Activated T-cell treated with anti-CD3 and anti-CD28 coated beads for 4 hours (primary cell): ENCODE measurements around the gene OPTC.
"Not testable (repeated sequence)": the region's sequence is repeated elsewhere in the genome, so short reads cannot be mapped to it uniquely, and the experiment has no call there.

ENCODE experiments used
- DNase-seq: peaks from one replicate; pipeline ENCODE4 v3.0.0-alpha.2; 2020

OPTC gene

DNA sequence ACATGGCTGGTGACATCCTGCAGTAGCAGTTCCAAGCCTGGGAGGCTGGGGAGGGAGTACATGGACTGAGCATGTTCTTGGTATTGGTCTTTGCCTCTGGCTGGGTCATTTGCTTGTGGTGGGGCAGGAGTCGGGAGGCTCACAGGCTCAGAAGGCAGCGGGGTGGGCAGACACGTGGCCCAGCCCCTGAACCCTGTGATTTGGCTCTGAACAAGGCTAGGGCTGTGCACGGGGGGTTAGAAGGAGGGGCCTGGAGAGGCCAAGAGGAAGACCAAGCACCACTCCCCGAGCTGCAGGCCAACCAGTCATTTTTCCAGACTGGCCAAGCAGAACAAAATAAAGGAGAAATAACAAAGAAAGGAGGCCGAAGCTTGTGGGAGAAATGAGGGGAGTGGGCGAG lies 28.0 kb upstream of the OPTC start:
- DNase-seq, result no peak

- not testable (repeated sequence) for DNase-seq
These were observed 26.9 kb upstream of the OPTC start for GRCh38 chr1:203466906-203467549.

- no peak for DNase-seq
These were observed 26.4 kb upstream of the OPTC start for GRCh38 chr1:203467550-203467921.

DNA sequence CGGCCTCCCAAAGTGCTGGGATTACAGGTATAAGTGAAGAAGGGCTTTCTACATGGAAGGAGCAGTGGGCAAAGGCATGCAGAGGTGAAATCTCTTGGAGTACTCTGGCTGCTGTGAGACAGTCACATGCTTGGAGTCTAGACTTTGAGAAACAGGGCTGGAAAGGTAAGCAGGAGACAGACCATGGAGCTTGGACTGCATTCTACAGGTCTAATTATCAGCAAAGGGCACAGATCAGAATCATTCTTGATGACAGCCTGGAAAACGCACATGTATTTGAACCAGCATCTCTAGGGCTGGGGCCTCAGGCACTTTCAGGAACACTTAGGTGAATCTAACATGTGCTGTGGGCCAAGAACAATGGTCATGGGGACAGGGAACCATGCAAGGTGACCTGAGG lies 25.6 kb upstream of the OPTC start:
- DNase-seq, result no peak

- no peak for DNase-seq
These were observed 23.7 kb upstream of the OPTC start for GRCh38 chr1:203470240-203470639.

- no peak for DNase-seq
These were observed 22.1 kb upstream of the OPTC start for GRCh38 chr1:203471841-203472240.

DNA sequence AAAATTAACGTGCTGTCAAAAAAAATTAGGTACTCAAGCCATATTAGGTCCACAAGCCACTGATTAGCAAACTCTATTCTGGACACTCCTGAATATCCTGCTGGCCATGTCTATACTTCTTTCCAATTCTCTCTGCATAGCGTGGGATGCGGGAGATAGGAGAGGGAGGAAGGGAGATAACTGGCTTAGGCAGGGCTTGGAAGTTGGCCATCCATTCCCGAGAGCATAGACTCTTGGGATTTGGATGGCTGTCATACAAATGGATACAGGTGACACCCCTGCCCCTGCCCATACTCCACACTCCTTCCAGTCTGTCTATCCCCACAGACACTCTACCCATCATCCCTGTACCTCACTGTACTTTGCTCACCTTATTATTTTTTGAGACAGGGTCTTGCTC lies 20.7 kb upstream of the OPTC start:
- no peak for DNase-seq

GRCh38 chr1:203473781-203474305 lies 20.1 kb upstream of the OPTC start:
- no peak for DNase-seq

DNA sequence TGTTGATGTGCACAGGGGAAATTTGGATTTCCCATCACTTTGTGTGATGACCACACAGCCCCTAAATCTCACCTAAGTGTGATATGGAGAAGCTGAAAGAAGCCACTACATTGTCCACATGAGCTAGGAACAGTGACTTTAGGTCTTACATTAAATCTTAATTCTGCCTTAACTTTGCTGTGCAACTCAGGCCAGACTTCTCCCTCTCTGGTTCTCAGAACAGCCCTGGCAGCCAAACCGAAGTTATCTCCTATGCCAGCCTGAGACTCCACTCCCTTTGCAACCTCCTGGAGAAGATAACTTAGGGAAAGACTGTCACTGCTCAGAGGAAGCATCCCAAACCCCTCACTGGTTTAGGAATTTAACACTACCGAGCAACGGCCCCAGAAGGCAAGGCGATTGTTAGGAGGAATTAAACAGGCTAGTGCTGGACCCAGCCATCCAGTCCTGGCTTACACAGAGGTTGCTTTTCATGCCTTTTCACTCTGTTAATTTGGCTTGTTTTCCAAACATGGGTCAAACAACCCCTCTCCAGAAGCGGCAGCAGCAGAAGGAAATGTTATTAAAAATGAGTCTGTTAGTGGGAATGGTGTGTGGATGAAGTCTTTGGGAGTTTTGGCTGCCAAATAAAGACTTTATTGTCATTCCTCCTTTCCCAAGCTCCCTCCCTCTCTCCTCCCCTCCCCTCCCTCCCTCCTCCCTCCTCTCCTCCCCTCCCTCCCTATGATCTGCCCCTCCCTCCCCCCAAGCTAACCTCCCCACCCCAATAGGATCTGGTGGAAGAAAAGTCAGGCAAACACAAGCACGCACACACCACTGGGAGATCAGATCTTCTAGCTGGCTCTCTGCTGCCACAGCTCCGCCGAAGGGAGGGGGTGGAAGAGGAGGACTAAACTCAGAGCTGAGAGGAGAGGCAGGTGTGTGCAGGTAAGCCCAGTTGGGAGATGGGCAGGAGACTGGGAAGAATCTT lies 18.7 kb upstream of the OPTC start, which contains the start of gene PRELP:
PRELP (plus strand) TSS at position 795 of the 970 bp plus-strand sequence. CDS start 7,379 bp downstream, outside the sequence.
- DNase-seq, result no peak

- DNase-seq, result no peak
These were observed 17.6 kb upstream of the OPTC start for GRCh38 chr1:203476216-203476814.

DNA sequence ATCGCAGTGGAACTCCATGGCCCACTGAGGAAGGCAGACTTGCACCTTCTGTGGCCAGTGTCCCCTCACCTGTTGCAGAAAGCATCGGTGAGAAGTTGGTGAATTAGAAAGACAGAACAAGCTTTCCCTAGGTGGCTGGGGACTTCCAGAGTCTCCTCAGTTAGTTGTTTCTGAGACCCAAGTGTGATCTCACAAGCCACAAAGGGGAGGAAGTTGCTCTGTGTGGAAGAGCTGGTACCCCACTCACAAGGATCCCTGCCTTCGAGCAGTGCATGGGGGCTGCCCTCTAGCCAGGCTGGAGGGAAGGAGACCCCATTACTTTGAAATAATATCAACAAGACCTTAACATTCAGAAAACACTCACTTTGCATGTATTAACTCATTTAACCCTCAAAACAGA lies 16.2 kb upstream of the OPTC start:
- no peak for DNase-seq

DNA sequence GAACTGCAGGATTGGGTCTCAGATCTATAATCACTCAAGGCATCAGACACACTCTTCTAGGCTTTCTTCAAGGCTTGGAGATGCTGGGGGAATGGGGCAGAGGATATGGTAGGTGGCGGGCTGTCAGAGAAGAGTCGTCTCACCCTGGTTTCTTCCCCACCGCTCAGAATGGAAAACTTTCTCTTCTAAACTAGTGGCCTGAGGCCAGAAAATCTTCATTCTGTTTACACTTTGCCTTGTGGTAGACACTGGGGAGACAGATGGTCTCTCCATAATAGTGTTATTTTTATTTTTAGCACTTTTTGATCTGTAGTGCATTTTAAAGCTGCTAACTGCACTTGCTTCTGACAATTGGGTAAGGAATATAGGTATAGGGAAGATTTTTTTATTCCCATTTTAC lies 15.7 kb upstream of the OPTC start:
- no peak for DNase-seq

DNA sequence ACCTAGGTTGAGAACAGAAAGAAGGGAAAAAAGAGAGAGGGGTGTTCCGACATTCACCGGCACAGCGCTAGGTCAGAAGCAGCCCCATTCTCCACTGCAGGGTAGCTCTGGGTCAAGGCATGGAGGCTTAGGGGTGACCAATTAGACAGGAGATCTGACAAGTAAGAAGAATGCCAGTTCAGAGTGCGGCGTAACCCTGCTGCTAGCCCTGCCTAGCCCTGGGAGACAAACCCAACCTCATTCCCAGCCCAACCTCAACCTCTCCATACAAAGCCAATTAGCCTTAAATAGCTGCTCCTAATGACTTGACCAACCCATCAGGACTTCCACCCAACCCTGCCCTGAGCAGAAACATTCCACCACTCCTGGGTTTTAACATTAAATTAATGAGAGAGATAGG lies 15.0 kb upstream of the OPTC start:
- no peak for DNase-seq

- no peak for DNase-seq
These were observed 14.3 kb upstream of the OPTC start for GRCh38 chr1:203479646-203480045.

DNA sequence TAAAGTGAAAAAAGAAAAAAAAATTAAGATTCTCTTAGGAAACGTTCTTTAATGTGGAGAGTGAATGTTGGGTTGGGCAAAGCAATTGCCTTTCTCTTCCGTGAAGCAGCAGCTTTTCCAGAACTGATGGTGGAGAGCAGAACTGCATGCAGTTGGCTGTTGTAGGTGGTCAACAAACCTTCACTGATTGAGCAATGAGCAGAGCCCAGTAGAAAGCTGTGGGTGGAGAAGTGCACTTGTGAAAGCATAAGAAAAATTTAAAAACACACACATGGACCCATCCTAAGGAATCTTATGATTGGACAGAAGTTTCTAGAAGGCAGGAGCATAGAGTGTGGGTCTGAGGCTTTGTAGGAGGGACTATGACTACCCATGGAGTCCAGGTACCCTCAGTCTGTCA lies 13.9 kb upstream of the OPTC start:
- no peak for DNase-seq

GRCh38 chr1:203480525-203481084 lies 13.3 kb upstream of the OPTC start:
- peak; percentile 32 for DNase-seq

DNA sequence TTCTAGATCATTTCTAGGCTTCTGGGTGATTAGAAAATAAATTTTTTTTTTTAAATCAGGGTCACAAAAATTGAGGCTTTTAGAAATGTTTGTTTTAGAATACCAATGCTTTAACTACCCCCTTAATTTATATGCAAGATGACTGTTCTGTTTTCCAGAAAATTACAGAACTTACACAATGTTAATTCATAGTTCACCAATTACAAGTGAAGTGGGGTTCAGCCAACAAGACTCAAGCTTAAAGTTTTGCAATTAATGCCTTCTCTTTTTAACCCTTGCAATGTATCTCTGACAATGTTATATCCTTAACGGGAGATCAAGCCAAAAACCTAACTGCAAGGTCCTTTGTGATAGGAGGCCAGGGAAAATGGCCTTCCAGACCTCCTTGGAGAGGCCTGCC lies 12.8 kb upstream of the OPTC start:
- no peak for DNase-seq

DNA sequence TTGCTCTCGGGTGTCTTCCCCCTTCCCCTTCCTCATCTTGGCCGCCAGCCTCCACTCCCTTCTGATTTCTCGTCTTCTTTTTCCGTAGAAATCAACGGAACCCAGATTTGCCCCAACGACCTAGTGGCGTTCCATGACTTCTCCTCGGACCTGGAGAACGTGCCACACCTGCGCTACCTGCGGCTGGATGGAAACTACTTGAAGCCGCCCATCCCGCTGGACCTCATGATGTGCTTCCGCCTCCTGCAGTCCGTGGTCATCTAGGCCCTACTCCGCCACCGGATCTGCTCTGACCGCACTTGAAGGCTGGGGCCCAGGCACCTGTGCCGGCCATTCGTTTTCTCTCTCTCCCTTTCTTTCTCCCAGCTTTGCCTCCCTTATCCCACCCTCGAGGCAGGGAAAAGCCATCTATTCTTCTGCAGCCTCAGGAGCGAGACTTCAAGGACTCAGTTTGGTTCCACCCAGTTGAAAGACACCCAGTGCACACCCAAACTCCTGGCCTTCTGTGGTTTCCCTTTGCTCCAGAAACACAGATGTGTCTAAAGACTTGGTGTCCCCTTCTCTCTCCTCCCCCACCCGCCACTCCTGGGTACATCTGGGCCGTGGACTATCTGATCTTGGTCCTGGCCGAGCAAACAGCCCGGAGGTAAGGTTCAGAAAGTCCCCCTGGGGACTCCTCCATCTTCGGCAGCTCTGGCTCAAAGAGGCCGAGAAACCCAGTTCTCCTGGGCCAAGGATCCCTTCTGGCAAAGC lies 7.2 kb upstream of the OPTC start:
- DNase-seq, result no peak

DNA sequence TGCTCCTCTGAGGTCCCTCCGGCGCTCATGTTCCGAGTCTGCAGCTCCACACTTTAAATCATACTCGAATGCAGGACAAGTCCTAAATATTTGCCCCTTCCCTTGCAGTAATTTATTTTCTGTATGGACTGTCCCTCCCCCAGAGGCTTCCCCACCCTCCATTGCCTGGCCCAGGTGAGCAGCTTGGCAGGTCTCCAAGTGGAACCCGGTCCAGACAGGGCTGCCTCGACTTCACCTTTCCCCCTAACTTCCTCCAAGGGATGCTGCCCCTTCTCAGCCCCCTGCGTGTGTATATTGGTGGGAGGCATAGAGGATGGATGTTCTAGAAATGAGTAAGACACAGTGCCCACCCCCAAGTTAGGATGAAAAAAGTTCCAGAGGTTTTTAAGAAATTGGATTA lies 5.4 kb upstream of the OPTC start:
- DNase-seq, result no peak

DNA sequence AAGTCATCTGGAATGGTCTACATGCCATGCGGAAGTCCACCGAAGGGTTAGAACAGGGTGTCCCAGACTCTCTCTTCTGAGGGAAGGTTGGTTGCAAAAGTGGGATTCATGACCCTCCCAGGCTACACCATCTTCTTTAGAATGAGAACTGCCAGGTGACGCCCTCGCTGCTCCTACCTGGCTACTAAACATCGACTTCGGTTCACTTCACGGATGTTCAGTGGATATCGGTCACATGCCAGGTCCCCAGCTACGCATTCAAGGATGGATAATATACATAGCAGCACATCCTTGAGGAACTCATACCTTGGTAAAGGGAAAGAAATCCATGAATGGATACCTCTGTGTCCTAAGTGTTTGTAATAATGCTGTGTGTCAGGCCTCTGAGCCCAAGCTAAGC lies 3.3 kb upstream of the OPTC start:
- no peak for DNase-seq

DNA sequence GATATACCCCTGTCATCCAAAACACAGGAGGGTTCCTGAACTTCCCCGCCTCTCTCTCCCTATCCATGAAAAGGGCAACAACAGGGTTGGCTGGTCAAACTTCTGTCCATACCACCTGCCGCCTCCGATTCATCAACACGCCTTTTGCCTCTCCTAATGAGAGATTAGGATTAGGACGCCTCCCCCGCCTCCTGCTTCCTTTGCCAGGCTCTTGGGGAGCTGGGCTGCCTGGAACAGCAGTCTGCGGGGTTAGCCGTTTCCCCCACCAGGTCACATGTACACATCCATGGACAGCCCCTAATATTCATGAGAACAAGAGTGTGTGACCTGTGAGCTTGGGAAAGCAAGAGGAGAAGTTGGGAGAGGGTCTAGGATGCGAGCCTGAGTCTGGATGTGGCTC lies 2.3 kb upstream of the OPTC start:
- no peak for DNase-seq

GRCh38 chr1:203492082-203492747 lies 1.7 kb upstream of the OPTC start:
- DNase-seq, result no peak
